Fibroblast of skin of right quadriceps (primary cell): Measurements from ENCODE around the gene HYCC1.

Experiments
- DNase-seq: peaks from one replicate; pipeline ENCODE4 v3.0.0-alpha.2; 2013

Gene HYCC1

DNA sequence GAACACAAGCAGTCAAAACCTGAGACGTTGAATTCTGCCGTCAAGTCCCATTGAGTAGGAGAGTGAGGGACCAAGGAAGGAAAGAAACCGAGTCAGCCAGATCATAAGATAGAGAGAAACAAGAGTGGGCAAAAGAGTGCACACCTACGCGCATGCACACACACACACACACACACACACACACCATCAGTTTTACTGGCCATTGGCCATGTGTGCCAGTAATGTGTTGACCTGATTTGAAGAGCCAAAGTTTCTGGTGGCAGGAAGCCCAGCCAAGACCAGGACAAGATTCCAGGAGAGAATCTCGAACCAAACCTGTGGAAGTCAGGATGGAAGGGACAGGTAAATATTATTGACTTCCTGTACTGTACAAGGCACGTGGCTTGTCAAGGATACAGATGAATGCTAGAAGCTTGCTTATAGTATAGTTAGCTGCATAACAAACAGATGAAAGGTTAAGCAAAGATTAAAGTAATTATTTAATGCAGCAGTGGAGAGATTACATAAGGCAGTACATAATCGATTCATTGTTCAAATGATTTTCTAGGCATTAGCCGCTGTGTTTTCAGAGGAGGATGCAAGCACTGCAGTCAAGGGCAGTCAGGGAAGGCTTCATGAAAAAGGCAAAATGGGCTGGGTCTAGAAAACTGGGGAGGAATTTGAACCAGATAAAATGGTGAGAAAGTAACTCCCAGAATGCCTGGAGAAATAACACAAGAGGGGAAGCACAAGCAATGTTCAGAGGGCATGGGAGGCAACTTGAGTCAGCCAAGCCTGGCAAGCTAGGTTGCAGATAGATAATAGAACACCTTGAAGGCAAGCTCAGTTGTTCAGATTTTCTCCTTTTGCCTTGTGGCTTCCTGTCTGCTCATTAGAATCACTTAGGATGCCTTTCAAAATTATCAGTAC, 2.7 kb upstream of the HYCC1 start:
- DNase-seq, result no peak

DNA sequence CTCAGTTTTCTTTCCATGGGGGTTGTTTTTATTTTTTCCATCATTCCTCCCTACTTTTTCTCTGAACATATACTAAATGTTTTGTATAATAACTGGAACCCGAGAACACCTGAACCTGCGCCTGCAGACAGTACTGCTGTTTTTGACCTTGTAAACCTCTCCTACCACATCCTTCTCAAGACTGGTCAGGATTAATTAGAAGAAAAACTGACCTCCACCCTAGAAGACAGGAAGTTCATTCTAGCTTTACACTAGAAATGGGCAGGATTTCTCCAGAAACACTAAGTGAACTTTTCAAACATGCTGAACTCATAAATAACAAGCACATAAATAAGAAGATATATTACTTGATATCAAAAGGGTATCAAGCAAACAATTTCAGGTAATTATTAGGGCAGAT, 751 bp upstream of the HYCC1 start:
- DNase-seq, result no peak

GRCh38 chr7:23012908-23013714, 819 bp downstream of the HYCC1 start:
- no peak for DNase-seq

- no peak for DNase-seq
Measured at GRCh38 chr7:23012186-23012585, 1.7 kb downstream of the HYCC1 start.

DNA sequence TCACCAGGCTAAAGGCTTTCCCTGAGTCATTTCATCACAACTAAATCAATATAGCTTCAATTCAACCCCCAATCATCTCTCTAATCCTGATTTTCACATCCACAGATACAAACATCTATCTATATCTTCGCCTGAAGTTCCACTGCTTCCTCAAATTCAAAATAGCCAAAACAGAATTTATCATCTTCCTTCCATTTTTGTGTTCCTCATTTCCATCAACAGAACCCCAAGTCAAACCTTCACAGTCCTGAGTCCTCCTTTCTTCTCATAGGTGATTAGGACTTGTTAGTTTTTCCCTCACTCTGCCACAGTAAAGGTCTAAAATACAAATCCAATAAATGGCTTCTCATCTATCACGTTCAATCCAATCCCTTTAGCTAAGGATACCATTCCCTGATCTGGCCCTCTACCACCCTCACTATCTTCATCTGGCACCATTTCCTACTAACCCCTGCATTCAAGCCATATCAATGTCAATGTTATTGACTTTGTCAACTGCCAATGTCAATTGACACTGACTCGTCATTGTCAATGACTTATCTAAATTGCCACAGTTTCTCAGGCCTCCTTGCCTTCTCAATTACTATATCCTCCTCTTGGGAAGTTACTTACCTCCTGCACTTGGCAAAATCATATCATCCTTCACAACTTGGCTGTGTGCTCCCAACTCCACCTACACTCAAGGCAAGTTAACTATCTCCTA, 2.6 kb downstream of the HYCC1 start:
- no peak for DNase-seq

DNA sequence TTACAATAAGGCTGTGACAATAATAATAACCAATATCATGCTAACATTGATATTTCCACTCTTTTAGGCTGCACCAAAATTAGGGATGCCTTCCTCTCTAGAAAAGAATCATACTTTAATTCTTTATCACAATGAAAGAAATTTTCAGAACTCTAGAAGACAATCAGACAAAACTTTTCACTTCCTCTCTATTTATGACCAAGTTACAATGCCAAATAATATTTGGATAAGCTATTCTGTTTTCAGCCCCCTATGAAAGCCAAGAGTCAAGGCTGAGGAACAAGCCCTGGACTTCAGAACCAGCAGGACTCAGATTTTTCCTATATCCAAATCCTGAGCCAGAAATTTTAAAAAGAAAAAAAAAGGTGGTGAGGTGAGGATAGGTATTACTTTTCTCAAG, 4.6 kb downstream of the HYCC1 start:
- no peak for DNase-seq

GRCh38 chr7:23004247-23004520, 9.7 kb downstream of the HYCC1 start:
- peak; percentile 22 for DNase-seq

DNA sequence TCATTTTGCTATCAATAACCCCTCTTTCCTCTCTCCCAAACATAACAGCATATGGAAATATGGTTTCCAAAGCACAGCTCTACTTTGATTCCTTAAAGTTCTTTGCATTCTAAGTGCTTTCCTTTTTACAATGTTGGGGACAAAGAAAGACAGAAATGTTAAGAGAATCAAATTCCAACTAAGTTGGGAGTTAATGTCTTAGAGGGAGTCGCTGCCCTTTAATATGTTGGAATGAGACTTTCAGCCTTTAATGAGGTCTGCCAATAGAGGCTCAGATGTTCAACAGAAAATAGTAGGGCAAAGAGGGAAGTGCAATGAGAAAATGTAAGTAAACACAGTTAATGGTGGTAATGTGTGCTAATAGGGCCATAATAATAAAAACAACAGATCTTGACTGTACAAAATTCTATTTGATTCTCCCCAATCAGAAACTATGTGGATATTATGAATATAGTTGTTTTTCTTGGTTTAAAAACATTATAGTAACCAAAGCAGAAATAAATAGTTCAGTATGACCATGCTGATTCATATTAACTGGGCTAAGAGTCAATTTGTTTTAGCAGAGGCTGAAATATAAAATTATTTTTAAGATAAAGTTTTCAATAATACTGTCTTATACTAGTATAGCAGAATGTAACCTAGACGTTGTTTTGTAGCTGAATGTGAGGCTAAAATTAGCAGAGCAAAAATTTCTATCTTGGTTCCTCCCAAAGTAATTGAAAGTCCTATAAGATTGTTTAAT, 10.3 kb downstream of the HYCC1 start:
- no peak for DNase-seq

DNA sequence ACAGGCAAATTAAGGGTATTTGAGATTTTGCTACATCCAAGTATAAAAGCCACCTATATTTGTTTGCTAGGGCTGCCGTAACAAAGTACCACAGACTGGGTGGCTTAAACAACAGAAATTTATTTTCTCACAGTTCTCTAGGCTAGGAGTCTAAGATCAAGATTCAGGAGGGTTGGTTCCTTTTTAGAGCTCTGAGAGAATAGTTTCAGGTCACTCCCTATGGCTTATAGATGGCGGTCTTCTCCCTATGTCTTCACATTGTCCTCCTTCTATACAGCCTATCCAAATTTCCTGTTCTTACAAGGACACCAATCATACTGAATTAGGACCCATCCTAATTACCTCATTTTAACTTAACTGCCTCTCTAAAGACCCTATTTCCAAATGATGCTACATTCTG, 11.2 kb downstream of the HYCC1 start:
- no peak for DNase-seq

DNA sequence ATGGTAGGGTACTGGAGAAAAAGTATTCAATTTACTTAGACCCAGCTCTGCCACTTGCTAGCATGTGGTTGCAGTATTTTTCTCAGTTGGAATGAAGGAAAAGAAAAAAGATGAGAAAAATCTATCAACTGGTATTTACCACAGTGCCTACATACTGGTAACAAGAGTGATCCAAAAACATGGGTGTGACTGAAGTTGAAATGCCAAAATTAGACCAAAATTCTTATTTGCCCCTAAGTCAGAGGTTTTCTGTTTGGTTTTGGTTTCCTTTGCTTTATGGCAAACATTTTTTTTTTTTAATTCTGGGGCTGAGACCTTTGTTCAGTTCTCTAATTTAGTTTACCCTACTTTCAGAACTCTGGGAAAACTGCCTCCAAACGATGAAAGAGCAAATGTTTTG, 12.3 kb downstream of the HYCC1 start:
- no peak for DNase-seq

DNA sequence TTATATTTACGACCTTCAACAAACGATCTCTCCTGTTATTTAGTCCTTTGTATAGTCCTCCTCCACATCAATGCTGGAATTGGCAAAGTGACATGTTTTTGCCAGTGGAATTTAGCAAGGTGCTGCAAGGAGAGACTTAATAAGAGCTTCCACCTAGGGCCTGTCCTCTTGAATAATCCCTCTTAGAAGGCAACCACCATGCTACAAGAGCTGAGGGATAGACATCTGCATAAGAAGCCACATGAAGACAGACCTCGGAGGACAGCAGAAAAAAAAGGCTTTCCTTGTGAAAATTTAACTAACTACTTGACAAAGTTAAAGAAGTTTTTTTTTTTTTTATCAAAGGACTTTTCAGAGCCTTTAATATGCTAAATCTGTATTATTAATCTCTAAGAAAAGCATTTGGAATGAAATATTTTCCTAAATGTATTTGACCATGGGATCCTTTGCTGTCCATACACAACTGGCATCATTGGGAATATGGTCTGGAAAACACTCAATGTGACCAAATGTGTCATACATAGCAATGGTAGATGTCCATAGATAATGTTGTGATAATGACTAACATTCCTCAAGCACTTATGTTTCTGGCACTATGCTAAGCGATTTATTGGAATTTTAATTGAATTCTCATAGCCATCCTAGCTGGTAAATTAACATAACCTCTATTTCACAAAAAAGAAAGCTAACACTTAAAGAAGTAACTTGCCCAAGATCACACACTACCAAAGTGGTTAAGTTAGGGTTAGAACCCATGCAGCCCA, 13.2 kb downstream of the HYCC1 start:
- DNase-seq, result peak; percentile 35

GRCh38 chr7:22998519-22998896, 15.4 kb downstream of the HYCC1 start:
- DNase-seq, result no peak

GRCh38 chr7:22997871-22998518, 15.9 kb downstream of the HYCC1 start:
- no peak for DNase-seq

DNA sequence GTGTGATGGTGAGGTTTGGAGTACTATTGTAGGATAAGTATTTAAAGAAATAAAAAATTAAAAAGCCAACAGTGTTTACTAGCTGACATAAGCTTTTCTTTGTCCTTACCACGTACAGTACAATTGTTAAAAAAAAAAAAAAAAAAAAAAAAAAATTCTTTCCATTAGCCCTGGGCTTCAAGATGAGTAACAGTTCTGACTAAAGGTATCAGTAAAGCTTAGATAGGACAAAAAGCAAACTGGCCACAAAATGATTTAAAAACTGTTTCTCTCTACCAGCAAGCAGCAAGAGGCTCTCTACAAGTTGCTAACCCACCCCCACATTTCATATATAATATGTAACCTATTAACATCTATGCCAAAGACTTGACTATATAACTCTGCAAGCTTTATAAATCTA, 17.5 kb downstream of the HYCC1 start:
- no peak for DNase-seq

DNA sequence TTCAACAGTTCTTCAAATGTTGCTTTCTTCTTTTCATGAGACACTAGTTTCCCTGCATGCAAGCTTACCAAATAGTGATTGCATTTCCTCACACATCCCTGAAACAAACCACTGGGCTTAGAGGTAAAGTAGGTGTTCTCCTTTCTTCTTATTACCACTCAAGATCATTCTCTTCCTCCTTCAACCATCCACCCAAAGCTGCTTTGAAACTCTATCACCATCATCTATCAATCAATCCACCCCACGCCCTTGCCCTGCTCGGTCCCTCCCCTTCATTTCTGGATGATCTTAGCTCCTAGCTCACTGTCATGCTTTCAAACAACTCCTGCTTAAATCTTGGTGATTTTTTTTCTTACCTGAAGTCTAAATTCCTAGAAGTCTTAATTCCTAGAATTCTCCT, 18.9 kb downstream of the HYCC1 start:
- no peak for DNase-seq

DNA sequence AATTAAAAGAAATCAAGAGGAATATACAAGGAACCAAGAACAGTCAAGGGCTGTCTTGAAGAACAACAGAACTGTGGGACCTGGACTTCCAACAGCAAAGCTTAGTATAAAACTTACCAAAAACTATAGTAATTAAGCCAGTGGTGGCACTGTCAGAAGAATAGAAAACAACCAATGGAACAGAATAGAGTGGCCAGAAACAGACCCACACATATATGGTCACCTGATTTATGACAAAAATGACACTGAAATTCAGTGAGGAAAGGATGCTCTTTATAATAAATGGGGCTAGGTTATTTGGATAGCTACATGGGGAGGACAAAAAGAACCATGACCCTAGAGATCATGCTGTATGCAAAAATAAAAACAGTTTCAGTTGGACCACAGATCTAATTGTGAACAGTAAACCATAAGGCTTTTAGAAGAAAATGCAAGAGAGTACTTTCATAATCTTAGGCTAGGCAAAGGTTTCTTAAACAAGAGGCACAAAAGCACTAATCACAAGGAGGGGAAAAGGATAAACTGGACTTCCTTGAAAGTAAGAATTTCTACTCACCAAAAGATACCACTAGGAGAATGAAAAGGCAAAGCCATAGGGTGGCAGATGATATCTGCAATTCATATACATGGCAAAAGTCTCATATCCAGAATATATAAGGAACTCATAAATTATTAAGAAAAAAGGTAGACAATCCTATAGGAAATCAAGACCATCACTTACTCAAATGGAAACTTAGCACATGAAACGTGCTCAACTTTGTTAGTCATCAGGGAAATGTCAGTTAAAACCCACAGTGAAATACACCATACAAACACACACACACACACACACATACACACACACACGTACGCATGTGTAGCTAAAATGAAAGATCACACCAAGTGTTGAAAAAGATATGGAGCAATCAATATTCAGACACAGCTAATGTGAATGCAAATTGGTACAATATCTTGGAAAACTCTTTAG, 20.8 kb downstream of the HYCC1 start:
- DNase-seq, result no peak

- DNase-seq, result peak; percentile 78
Measured at GRCh38 chr7:22990588-22990949, 23.4 kb downstream of the HYCC1 start.

DNA sequence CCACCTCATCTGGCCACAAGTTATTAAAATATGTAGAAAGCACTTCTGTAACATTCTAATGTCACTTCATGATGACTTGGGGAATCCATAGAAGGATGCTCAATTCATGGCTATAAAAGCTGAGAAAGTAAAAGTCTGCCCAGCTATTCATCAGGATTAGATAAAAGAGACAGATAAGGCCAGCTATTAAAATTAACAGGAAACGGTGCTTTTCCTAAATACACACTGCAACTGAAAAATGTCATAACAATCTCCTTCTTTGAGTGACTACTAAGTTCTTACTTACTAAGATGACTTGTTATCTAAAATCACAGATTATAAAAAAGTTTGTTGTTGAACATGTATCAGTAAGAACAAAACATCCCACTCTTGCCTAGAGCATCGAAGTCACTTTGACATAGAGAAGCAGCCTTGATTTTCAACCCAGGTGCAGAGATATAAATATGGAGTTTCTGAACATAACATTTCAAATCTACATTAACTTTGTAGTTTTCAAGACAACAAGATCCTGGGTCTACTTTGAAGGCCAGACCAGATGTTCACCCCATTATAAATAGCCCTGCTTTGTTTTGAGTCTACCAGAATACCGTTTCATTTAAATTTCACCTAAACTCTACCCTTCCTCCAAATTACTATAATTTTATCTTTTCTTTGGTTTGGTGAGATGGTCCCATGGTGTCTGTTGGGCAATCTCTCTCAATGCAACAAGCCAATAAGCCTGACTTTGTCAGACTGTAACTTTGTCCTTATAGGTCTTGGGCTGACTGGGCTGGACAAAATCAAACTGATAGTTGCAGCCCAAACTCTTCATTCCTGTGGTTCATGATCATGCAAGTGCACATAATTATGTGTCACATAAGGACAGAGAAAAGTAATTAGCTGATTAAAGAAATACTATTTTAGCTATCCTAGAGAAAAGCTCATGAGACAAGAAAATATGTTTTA, 24.0 kb downstream of the HYCC1 start:
- peak; percentile 34 for DNase-seq

GRCh38 chr7:22985436-22985835, 28.5 kb downstream of the HYCC1 start:
- no peak for DNase-seq
